ENCODE data around the gene SPSB2. TPM values are rescaled to one million over a fixed set of nuclear protein-coding genes. Genes with fewer than 3 reads are reported as not detected.

SPSB2 gene
- total and polyA plus RNA-seq, 2 experiments from 2014 or later = 4.4 to 4.8 TPM

DNA sequence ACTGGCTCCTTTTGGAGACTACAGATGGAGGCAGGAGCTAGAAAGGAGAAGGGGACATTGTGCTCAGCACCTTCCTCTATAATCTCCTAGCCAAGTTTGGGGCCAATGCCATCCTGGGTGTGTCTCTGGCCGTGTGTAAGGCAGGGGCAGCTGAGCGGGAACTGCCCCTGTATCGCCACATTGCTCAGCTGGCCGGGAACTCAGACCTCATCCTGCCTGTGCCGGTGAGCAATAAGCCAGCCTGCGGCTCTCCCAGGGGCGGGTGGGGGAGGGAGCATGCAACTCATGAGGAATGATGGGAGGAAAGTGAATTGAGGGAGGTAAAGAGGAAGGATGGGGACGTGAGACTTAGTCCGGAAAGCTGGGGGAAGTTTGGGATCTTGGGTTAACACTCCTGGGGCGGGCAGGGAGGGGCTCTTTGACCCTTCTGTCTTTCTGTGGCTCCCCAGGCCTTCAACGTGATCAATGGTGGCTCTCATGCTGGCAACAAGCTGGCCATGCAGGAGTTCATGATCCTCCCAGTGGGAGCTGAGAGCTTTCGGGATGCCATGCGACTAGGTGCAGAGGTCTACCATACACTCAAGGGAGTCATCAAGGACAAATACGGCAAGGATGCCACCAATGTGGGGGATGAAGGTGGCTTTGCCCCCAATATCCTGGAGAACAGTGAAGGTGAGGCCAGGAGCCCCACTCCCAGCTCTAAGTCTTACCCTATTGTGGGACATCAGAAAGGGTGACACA lies 44.6 kb upstream of the SPSB2 start:
- no peak overlapping the region for H3K4me2 ChIP-seq (ENCODE audit: unreplicated experiment)
- no peak overlapping the region for H2AFZ ChIP-seq
- no peak overlapping the region for H3K9ac ChIP-seq
- no peaks in the 10 kb centered on the region for H3K9me2 ChIP-seq (ENCODE audit: insufficient read depth)
- no peaks in the 10 kb centered on the region for H3F3A ChIP-seq (ENCODE audit: insufficient read depth)
- H3K27me3 ChIP-seq (replicated peaks; ENCODE audit: insufficient read depth) = no peaks in the 10 kb centered on the region
- TF ChIP-seq EZH2 (IDR thresholded peaks at IDR 0.05; ENCODE audit: insufficient read depth, poor library complexity, severe bottlenecking) = no peak
- TF ChIP-seq EZH2phosphoT487 (IDR thresholded peaks at IDR 0.05; ENCODE audit: insufficient read depth, low read depth) = no peak
- no peaks in the 10 kb centered on the region for H4K20me1 ChIP-seq (ENCODE audit: insufficient read depth)
- no peaks in the 10 kb centered on the region for H3K36me3 ChIP-seq (ENCODE audit: low read depth)
- H3K27ac ChIP-seq = no peak overlapping the region
- H3K9me3 ChIP-seq (ENCODE audit: low read depth) = no peaks in the 10 kb centered on the region
- WGBS, 2 experiments (ENCODE audit: low coverage in 1 of 2, low lambda C conversion rate in 2 of 2, missing lambda C conversion rate in 2 of 2) = 73 to 77% methylated on average over 10 to 14 of the region's 14 CpGs
- H3K4me3 ChIP-seq = no peak overlapping the region
- in situ Hi-C loops (cut with MboI) = no loop called here
- peak; percentile 51 for DNase-seq
- H3K79me2 ChIP-seq (ENCODE audit: insufficient read depth) = peaks cover 11% of the 10 kb centered on the region; the same call in 1 of the 2 replicates
- H3K4me1 ChIP-seq (ENCODE audit: insufficient read depth) = peaks cover 10% of the 10 kb centered on the region; the same call in 1 of the 2 replicates

DNA sequence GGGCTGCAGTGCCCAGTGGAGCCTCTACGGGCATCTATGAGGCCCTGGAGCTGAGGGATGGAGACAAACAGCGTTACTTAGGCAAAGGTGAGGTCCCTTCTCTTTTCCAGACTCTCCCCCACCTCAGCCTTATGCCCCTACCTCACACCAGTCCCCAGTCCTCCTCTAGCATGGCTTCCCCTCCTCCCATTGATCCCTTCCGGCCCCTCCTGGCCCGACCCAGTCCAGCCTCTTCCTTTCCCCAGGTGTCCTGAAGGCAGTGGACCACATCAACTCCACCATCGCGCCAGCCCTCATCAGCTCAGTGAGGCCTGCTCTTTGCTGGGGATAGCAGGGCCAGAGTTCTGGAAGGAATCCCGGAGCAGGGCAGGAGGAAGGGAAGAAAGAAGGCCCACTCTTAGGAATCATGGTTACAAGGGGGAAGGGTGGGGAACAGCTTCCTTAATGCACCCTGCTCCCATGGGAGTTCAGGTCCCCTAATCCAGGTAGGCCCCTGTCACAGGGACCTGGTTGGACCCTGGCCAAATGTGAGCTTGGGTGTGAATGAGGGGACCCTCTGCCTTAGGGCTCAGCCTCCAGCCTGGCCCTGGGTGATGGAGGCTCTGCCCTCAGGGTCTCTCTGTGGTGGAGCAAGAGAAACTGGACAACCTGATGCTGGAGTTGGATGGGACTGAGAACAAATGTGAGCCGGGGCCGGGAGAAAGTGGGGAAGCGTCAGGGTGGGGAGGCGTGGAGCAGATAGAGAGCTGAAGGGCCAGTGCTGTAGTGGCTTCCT lies 43.5 kb upstream of the SPSB2 start:
- no peaks in the 10 kb centered on the region for H4K20me1 ChIP-seq (ENCODE audit: insufficient read depth)
- H3K27ac ChIP-seq = no peak overlapping the region
- H3K9ac ChIP-seq = no peak overlapping the region
- H3K9me3 ChIP-seq (ENCODE audit: low read depth) = no peaks in the 10 kb centered on the region
- no peaks in the 10 kb centered on the region for H3F3A ChIP-seq (ENCODE audit: insufficient read depth)
- no peak for DNase-seq
- no peak for TF ChIP-seq EZH2 (IDR thresholded peaks at IDR 0.05; ENCODE audit: insufficient read depth, poor library complexity, severe bottlenecking)
- H3K4me1 ChIP-seq (ENCODE audit: insufficient read depth) = peaks cover 10% of the 10 kb centered on the region; the same call in 1 of the 2 replicates
- H3K4me3 ChIP-seq = no peak overlapping the region
- H3K9me2 ChIP-seq (ENCODE audit: insufficient read depth) = no peaks in the 10 kb centered on the region
- H3K36me3 ChIP-seq (ENCODE audit: low read depth) = no peaks in the 10 kb centered on the region
- H3K27me3 ChIP-seq (replicated peaks; ENCODE audit: insufficient read depth) = no peaks in the 10 kb centered on the region
- no peak overlapping the region for H3K4me2 ChIP-seq (ENCODE audit: unreplicated experiment)
- H2AFZ ChIP-seq = no peak overlapping the region
- H3K79me2 ChIP-seq (ENCODE audit: insufficient read depth) = peaks cover 11% of the 10 kb centered on the region; the same call in 1 of the 2 replicates
- WGBS, 2 experiments (ENCODE audit: low coverage in 1 of 2, low lambda C conversion rate in 2 of 2, missing lambda C conversion rate in 2 of 2) = 85 to 90% methylated on average over 7 to 11 of the region's 11 CpGs
- in situ Hi-C loops (cut with MboI) = no loop called here

DNA sequence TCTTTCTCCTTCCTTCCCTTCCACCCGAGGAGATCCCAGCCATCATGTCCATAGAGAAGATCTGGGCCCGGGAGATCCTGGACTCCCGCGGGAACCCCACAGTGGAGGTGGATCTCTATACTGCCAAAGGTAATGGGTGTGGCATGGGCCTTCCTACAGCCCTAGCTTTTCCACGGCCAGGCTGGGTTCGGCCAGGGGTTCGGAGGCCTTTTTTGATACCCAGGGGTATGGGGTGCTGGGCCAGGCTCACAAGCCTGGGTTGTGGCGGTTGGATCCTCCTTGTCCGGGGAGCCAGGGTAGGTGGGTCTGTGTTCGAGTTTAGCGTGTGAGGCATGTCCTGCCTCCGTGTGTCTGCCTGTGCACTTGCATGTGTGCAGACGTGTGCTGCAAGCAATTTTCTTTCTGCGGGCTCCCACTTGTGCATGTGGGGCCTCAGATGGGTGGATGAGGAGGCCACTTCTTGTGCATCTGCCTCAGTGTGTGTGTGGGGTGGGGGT lies 42.7 kb upstream of the SPSB2 start:
- TF ChIP-seq EZH2phosphoT487 (IDR thresholded peaks at IDR 0.05; ENCODE audit: insufficient read depth, low read depth) (no peak), EZH2 (IDR thresholded peaks at IDR 0.05; ENCODE audit: insufficient read depth, poor library complexity, severe bottlenecking) (no peak)
- WGBS, 2 experiments (ENCODE audit: low coverage in 1 of 2, low lambda C conversion rate in 2 of 2, missing lambda C conversion rate in 2 of 2) = 78 to 81% methylated on average over 14 of the region's 14 CpGs

DNA sequence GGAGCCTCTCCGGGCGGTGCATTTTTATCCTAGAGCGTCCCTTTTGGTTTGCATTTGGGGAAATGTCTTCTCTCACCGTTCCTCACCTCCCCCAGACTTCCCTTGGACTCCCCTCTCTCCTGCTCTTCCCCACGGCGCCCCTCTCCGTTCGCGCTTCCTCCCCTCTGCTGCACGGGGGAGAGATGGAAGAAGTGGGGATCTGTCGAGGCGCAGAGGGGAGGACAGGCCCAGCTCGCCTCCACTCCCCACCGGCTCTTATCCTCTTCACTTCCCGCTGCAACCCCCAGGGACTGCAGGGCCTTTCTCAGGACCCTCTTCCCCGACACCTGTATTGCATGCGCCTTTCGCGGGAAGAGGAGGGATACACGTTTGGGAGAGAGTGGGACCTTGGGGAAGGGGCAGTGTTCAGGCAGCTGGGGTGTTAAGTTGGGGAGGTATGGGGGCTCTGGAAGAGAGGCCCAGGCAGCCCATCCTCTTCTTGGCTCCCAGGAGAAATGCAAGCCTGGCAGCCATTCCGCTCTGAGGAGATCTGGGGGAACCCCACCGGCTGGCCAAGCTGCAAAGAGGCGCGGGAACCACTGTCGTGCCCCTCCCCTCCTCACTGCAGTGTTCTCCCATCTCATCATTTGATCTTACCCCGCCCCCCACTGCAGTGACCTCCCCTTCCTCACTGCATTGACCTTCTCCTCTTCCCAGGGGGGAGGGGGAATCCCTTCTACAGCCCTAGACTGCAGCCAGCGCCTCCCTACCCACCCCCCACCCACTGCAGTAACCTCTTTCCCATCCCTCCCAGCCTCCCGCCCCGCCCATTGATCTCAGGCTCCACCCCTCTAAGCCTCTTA lies 42.1 kb upstream of the SPSB2 start:
- no peaks in the 10 kb centered on the region for H3F3A ChIP-seq (ENCODE audit: insufficient read depth)
- in situ Hi-C loops (cut with MboI) = no loop called here
- H3K4me2 ChIP-seq (ENCODE audit: unreplicated experiment) = peak overlapping the region; percentile 86
- H3K4me3 ChIP-seq = peak overlapping the region; percentile 94
- H3K79me2 ChIP-seq (ENCODE audit: insufficient read depth) = peaks cover 11% of the 10 kb centered on the region; the same call in 1 of the 2 replicates
- no peak overlapping the region for H3K27ac ChIP-seq
- no peaks in the 10 kb centered on the region for H4K20me1 ChIP-seq (ENCODE audit: insufficient read depth)
- H3K36me3 ChIP-seq (ENCODE audit: low read depth) = no peaks in the 10 kb centered on the region
- H2AFZ ChIP-seq = peak overlapping the region; percentile 89
- H3K27me3 ChIP-seq (replicated peaks; ENCODE audit: insufficient read depth) = no peaks in the 10 kb centered on the region
- WGBS, 2 experiments (ENCODE audit: low coverage in 1 of 2, low lambda C conversion rate in 2 of 2, missing lambda C conversion rate in 2 of 2) = 13 to 14% methylated on average over 24 to 29 of the region's 29 CpGs
- H3K4me1 ChIP-seq (ENCODE audit: insufficient read depth) = peaks cover 10% of the 10 kb centered on the region; the same call in 1 of the 2 replicates
- no peaks in the 10 kb centered on the region for H3K9me2 ChIP-seq (ENCODE audit: insufficient read depth)
- TF ChIP-seq EZH2 (IDR thresholded peaks at IDR 0.05; ENCODE audit: insufficient read depth, poor library complexity, severe bottlenecking) (no peak), EZH2phosphoT487 (IDR thresholded peaks at IDR 0.05; ENCODE audit: insufficient read depth, low read depth) (no peak)
- H3K9me3 ChIP-seq (ENCODE audit: low read depth) = no peaks in the 10 kb centered on the region
- DNase-seq = no peak
- H3K9ac ChIP-seq = peak overlapping the region; percentile 82

More for the DNA sequence above, 42.7 kb upstream of the SPSB2 start:
- in situ Hi-C loops (cut with MboI) = no loop called here
- peaks cover 11% of the 10 kb centered on the region; the same call in 1 of the 2 replicates for H3K79me2 ChIP-seq (ENCODE audit: insufficient read depth)
- no peak overlapping the region for H3K4me2 ChIP-seq (ENCODE audit: unreplicated experiment)
- no peaks in the 10 kb centered on the region for H4K20me1 ChIP-seq (ENCODE audit: insufficient read depth)
- H3K27me3 ChIP-seq (replicated peaks; ENCODE audit: insufficient read depth) = no peaks in the 10 kb centered on the region
- no peaks in the 10 kb centered on the region for H3K36me3 ChIP-seq (ENCODE audit: low read depth)
- no peaks in the 10 kb centered on the region for H3F3A ChIP-seq (ENCODE audit: insufficient read depth)
- peaks cover 10% of the 10 kb centered on the region; the same call in 1 of the 2 replicates for H3K4me1 ChIP-seq (ENCODE audit: insufficient read depth)
- no peak overlapping the region for H2AFZ ChIP-seq
- no peak for DNase-seq
- no peak overlapping the region for H3K27ac ChIP-seq
- H3K9ac ChIP-seq = no peak overlapping the region
- peak overlapping the region; percentile 94 for H3K4me3 ChIP-seq
- H3K9me3 ChIP-seq (ENCODE audit: low read depth) = no peaks in the 10 kb centered on the region
- no peaks in the 10 kb centered on the region for H3K9me2 ChIP-seq (ENCODE audit: insufficient read depth)

Data from GM23248 (cell line).